Upper lobe of right lung (tissue), 1 donor: ENCODE measurements around the gene RNF40. TPM values are rescaled to one million over a fixed set of nuclear protein-coding genes. Genes with fewer than 3 reads are reported as not detected.
A peak's percentile ranks its signal among the peaks of the same experiment; 100 is the strongest.

Experiments
- ATAC-seq: fragments of 200-7000 bp; cut with Tn5 transposase; one replicate; pipeline ENCODE4 v1.9.1; 2020; ENCODE audit warnings: mild to moderate bottlenecking, moderate library complexity
- DNase-seq: peaks from one replicate; pipeline ENCODE4 v3.0.0-alpha.2; 2020
- H3K27ac ChIP-seq: fragments of 200-600 bp; one replicate; pipeline ENCODE4 v1.8.0; 2022
- H3K27me3 ChIP-seq: fragments of 200-600 bp; one replicate; pipeline ENCODE4 v1.8.0; 2022; ENCODE audit warnings: mild to moderate bottlenecking
- H3K36me3 ChIP-seq: fragments of 200-600 bp; one replicate; pipeline ENCODE4 v1.8.0; 2022
- H3K4me1 ChIP-seq: fragments of 200-600 bp; one replicate; pipeline ENCODE4 v1.8.0; 2022
- H3K4me3 ChIP-seq: fragments of 200-600 bp; one replicate; pipeline ENCODE4 v1.8.0; 2022; ENCODE audit warnings: mild to moderate bottlenecking
- H3K9me3 ChIP-seq: fragments of 200-600 bp; one replicate; pipeline ENCODE4 v1.8.0; 2022
- CTCF ChIP-seq: fragments of 200-600 bp; IDR thresholded peaks from one replicate; pipeline ENCODE4 v1.8.0; 2022; ENCODE audit warnings: antibody characterized with exemption
- intact Hi-C: fragments of 100-400 bp; cut with DNase I; formaldehyde crosslinking; loops from one replicate; pipeline ENCODE4 v1.11.0; 2022
- total RNA-seq: library from RNA; stranded (reverse); fragmentation: NEBNext Ultra II Directional; extraction: Animal tissue kit (Norgen Biotek cat#: 25700); gene quantifications from one replicate; pipeline ENCODE4 v1.2.1, GENCODE V29; 2021
- donor health status: DM: no; HTN: yes; CAD: no; lungs with severe emphysema.

RNF40 gene
- total RNA-seq, 1 donor from 2014 or later: 93.6 TPM

GRCh38 chr16:30761427-30761927, 645 bp upstream of the RNF40 start:
- H3K4me3 ChIP-seq: peak overlapping the region; percentile 89
- no peaks in the 10 kb centered on the region for H3K27me3 ChIP-seq
- peak overlapping the region; percentile 90 for H3K27ac ChIP-seq
- intact Hi-C loops: loop anchor here (10.0 kb wide), 1 partner anchor 47 kb away; no protein-coding TSS in a partner anchor
- TF ChIP-seq CTCF: no peak
- ATAC-seq: peak; percentile 40
- H3K9me3 ChIP-seq: no peaks in the 10 kb centered on the region
- peak; percentile 70 for DNase-seq
- peaks cover 43% of the 10 kb centered on the region for H3K36me3 ChIP-seq
- H3K4me1 ChIP-seq: peaks cover 25% of the 10 kb centered on the region

GRCh38 chr16:30762991-30763725, 1.0 kb downstream of the RNF40 start:
- peak overlapping the region; percentile 90 for H3K27ac ChIP-seq
- ATAC-seq (no peak), DNase-seq (no peak)
- peak overlapping the region; percentile 89 for H3K4me3 ChIP-seq
- H3K4me1 ChIP-seq: peaks cover 25% of the 10 kb centered on the region
- no peaks in the 10 kb centered on the region for H3K27me3 ChIP-seq
- H3K9me3 ChIP-seq: no peaks in the 10 kb centered on the region
- no peak for TF ChIP-seq CTCF
- peaks cover 50% of the 10 kb centered on the region for H3K36me3 ChIP-seq
- intact Hi-C loops: loop anchor here (10.0 kb wide), 1 partner anchor 48 kb away; no protein-coding TSS in a partner anchor

GRCh38 chr16:30764086-30764485, 2.0 kb downstream of the RNF40 start:
- TF ChIP-seq CTCF: no peak

GRCh38 chr16:30764816-30765465, 2.8 kb downstream of the RNF40 start:
- peaks cover 68% of the 10 kb centered on the region for H3K36me3 ChIP-seq
- no peak for DNase-seq

More at GRCh38 chr16:30764086-30764485, 2.0 kb downstream of the RNF40 start:
- no peak for ATAC-seq
- H3K27ac ChIP-seq: no peak overlapping the region
- intact Hi-C loops: loop anchor here (10.0 kb wide), 1 partner anchor 49 kb away; no protein-coding TSS in a partner anchor
- H3K4me1 ChIP-seq: peaks cover 25% of the 10 kb centered on the region
- H3K27me3 ChIP-seq: no peaks in the 10 kb centered on the region
- no peak for DNase-seq
- no peak overlapping the region for H3K4me3 ChIP-seq
- no peaks in the 10 kb centered on the region for H3K9me3 ChIP-seq
- H3K36me3 ChIP-seq: peaks cover 59% of the 10 kb centered on the region

More at GRCh38 chr16:30764816-30765465, 2.8 kb downstream of the RNF40 start:
- H3K27ac ChIP-seq: no peak overlapping the region
- no peaks in the 10 kb centered on the region for H3K9me3 ChIP-seq
- peaks cover 25% of the 10 kb centered on the region for H3K4me1 ChIP-seq
- H3K4me3 ChIP-seq: no peak overlapping the region
- ATAC-seq: no peak
- no peak for TF ChIP-seq CTCF
- intact Hi-C loops: loop anchor here (10.0 kb wide), 1 partner anchor 50 kb away; no protein-coding TSS in a partner anchor
- H3K27me3 ChIP-seq: no peaks in the 10 kb centered on the region
